ENCODE data around the gene LTC4S. TPM values are rescaled to one million over a fixed set of nuclear protein-coding genes. Genes with fewer than 3 reads are reported as not detected.
A peak's percentile ranks its signal among the peaks of the same experiment; 100 is the strongest.

The LTC4S gene
- total RNA-seq, 1 donor from 2014 or later: 0.26 TPM

- FAIRE-seq (no peak), DNase-seq (ENCODE audit: low read depth) (peak; percentile 37)
- no peak overlapping the region for H3K4me3 ChIP-seq (ENCODE audit: low read depth, low read length)
- peaks cover 40% of the 10 kb centered on the region for H3K36me3 ChIP-seq (ENCODE audit: control insufficient read depth, insufficient read depth, low read length)
- no peak for TF ChIP-seq CTCF (IDR thresholded peaks at IDR 0.05; ENCODE audit: insufficient read depth, low read length, severe bottlenecking)
- no peaks in the 10 kb centered on the region for H3K27me3 ChIP-seq (ENCODE audit: control insufficient read depth, insufficient read depth, low read length)
These were observed 8.6 kb downstream of the LTC4S start for GRCh38 chr5:179802207-179802883.

- no peak overlapping the region for H3K4me3 ChIP-seq (ENCODE audit: low read depth, low read length)
- no peak for FAIRE-seq
- TF ChIP-seq CTCF (IDR thresholded peaks at IDR 0.05; ENCODE audit: insufficient read depth, low read length, severe bottlenecking): no peak
- no peaks in the 10 kb centered on the region for H3K27me3 ChIP-seq (ENCODE audit: control insufficient read depth, insufficient read depth, low read length)
- H3K36me3 ChIP-seq (ENCODE audit: control insufficient read depth, insufficient read depth, low read length): peaks cover 38% of the 10 kb centered on the region
- DNase-seq (ENCODE audit: low read depth): no peak
These were observed 9.3 kb downstream of the LTC4S start for GRCh38 chr5:179802950-179803562.

- FAIRE-seq (no peak), DNase-seq (ENCODE audit: low read depth) (no peak)
- peaks cover 32% of the 10 kb centered on the region for H3K36me3 ChIP-seq (ENCODE audit: control insufficient read depth, insufficient read depth, low read length)
- no peak for TF ChIP-seq CTCF (IDR thresholded peaks at IDR 0.05; ENCODE audit: insufficient read depth, low read length, severe bottlenecking)
- H3K27me3 ChIP-seq (ENCODE audit: control insufficient read depth, insufficient read depth, low read length): no peaks in the 10 kb centered on the region
- no peak overlapping the region for H3K4me3 ChIP-seq (ENCODE audit: low read depth, low read length)
These were observed 10.1 kb downstream of the LTC4S start for GRCh38 chr5:179803651-179804554.

- no peak for TF ChIP-seq CTCF (IDR thresholded peaks at IDR 0.05; ENCODE audit: insufficient read depth, low read length, severe bottlenecking)
- Histone ChIP-seq H3K27me3 (ENCODE audit: control insufficient read depth, insufficient read depth, low read length) (no peaks in the 10 kb centered on the region), H3K4me3 (ENCODE audit: low read depth, low read length) (no peak overlapping the region), H3K36me3 (ENCODE audit: control insufficient read depth, insufficient read depth, low read length) (peaks cover 27% of the 10 kb centered on the region)
- DNase-seq (ENCODE audit: low read depth): no peak
- no peak for FAIRE-seq
These were observed 10.8 kb downstream of the LTC4S start for GRCh38 chr5:179804555-179804947.

GRCh38 chr5:179805070-179805528 lies 11.3 kb downstream of the LTC4S start:
- DNase-seq (ENCODE audit: low read depth) (no peak), FAIRE-seq (no peak)
- Histone ChIP-seq H3K27me3 (ENCODE audit: control insufficient read depth, insufficient read depth, low read length) (no peaks in the 10 kb centered on the region), H3K36me3 (ENCODE audit: control insufficient read depth, insufficient read depth, low read length) (peaks cover 23% of the 10 kb centered on the region), H3K4me3 (ENCODE audit: low read depth, low read length) (peak overlapping the region; percentile 86)
- TF ChIP-seq CTCF (IDR thresholded peaks at IDR 0.05; ENCODE audit: insufficient read depth, low read length, severe bottlenecking): no peak
